ENCODE results near the gene ESPN.

DNA sequence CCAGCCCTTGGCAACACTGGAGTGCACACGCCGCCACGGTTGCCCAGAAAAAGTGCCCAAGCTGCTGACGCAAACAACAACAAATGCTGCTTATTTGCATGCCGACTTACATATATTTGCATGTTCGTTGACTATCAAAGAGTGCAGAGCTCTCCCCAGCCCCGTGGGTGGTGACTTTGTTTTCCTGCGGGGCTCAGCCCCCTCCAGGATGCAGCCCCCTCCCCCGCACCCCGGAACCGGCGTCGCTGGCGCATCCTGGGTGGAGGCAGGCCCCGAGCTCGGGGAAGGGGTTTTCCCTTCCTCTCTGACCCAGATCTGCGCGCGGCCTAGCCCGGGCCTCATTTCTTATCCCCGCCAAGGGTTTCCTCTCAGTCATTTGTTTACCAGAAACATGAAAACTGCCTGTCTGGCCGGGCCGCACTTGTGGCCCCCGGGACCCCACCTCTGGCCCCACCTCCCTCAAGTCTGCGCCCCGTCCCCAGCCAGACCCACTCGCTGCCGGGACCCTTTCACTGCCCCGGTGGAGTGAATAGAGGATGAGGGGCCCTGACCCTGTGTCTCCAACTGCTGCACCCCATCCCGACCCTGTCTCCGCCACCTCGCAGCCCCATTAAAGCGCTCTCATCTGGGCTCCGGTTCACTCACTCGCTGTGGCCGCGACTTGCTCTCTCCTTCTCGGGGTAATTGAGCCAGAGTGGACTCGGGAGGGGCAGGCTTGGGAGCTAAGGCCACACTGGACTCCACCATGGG, 35.9 kb downstream of the ESPN start:
- TF ChIP-seq, protein P1, sequence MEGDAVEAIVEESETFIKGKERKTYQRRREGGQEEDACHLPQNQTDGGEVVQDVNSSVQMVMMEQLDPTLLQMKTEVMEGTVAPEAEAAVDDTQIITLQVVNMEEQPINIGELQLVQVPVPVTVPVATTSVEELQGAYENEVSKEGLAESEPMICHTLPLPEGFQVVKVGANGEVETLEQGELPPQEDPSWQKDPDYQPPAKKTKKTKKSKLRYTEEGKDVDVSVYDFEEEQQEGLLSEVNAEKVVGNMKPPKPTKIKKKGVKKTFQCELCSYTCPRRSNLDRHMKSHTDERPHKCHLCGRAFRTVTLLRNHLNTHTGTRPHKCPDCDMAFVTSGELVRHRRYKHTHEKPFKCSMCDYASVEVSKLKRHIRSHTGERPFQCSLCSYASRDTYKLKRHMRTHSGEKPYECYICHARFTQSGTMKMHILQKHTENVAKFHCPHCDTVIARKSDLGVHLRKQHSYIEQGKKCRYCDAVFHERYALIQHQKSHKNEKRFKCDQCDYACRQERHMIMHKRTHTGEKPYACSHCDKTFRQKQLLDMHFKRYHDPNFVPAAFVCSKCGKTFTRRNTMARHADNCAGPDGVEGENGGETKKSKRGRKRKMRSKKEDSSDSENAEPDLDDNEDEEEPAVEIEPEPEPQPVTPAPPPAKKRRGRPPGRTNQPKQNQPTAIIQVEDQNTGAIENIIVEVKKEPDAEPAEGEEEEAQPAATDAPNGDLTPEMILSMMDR (conservative IDR thresholded peaks at IDR 0.05; ENCODE audit: low read length), result no peak
- TF ChIP-seq EZH2phosphoT487 (IDR thresholded peaks at IDR 0.05; ENCODE audit: borderline replicate concordance), result no peak

All from Loucy (cell line).